Psoas muscle (tissue), 8 donors: ENCODE data around the gene WASF3. TPM values are rescaled to one million over a fixed set of nuclear protein-coding genes. Genes with fewer than 3 reads are reported as not detected.
A peak's percentile ranks its signal among the peaks of the same experiment; 100 is the strongest.

Experiments
- ATAC-seq, 4 donors: fragments of 200-7000 bp; cut with Tn5 transposase; one replicate each; pipeline ENCODE4 v1.9.1; 2020; ENCODE audit warnings: moderate library complexity in 3 of 4, mild to moderate bottlenecking in 2 of 4
- DNase-seq, 2 donors: peaks; one replicate each; pipeline ENCODE4 v3.0.0-alpha.2; 2020
- H3K27ac ChIP-seq: fragments of 200-600 bp; one replicate; pipeline ENCODE4 v1.8.0; 2022
- H3K27me3 ChIP-seq, 3 donors: fragments of 200-600 bp in 1 of 3; one replicate each; pipeline versions ENCODE4 v1.6.1 to v1.8.0; 2013 to 2022; ENCODE audit warnings: low read length in 2 of 3, mild to moderate bottlenecking in 2 of 3, moderate library complexity in 1 of 3; ENCODE audit not compliant: insufficient read depth in 3 of 3
- H3K36me3 ChIP-seq, 2 donors: fragments of 200-600 bp in 1 of 2; one replicate each; pipeline versions ENCODE4 v1.6.1 to v1.8.0; 2013 to 2022; ENCODE audit warnings: low read depth in 1 of 2, mild to moderate bottlenecking in 1 of 2, moderate library complexity in 1 of 2; ENCODE audit not compliant: insufficient read depth in 1 of 2
- H3K4me1 ChIP-seq: fragments of 200-600 bp; one replicate; pipeline ENCODE4 v1.8.0; 2022
- H3K4me3 ChIP-seq: fragments of 200-600 bp; one replicate; pipeline ENCODE4 v1.8.0; 2022; ENCODE audit warnings: mild to moderate bottlenecking
- H3K9me3 ChIP-seq: fragments of 200-600 bp; one replicate; pipeline ENCODE4 v1.8.0; 2022
- WGBS, 3 donors: extraction: QIAGEN DNeasy Blood & Tissue Kit; methylation state at CpG; one replicate each; pipeline versions ENCODE4 v1.1.6 to v1.1.7; 2013; 5-methylcytosine and 5-hydroxymethylcytosine counted together
- intact Hi-C, 2 donors: fragments of 100-400 bp; cut with DNase I; formaldehyde crosslinking; loops; one replicate each; pipeline versions ENCODE4 v1.11.0 to v1.14.2; 2022
- polyA plus RNA-seq, 3 donors: library from polyadenylated mRNA; stranded (reverse); fragments of 200-250 nt; gene quantifications; one replicate each; pipeline ENCODE4 v1.2.3, GENCODE V29; 2013
- total RNA-seq, 4 donors: library from RNA; stranded (reverse); fragmentation: NEBNext Ultra II Directional in 2 of 4; extraction: Animal tissue kit (Norgen Biotek cat#: 25700) in 2 of 4; gene quantifications; one replicate each; pipeline versions ENCODE4 v1.2.1 to v1.2.4, GENCODE V29; 2021 to 2023
- TF ChIP-seq, protein P1 (sequence below): fragments of 200-600 bp; IDR thresholded peaks from one replicate; pipeline ENCODE4 v1.8.0; 2022; ENCODE audit warnings: antibody characterized with exemption
- donor health status: healthy with polysubstance abuse.
- donor health status: DM: no; HTN: no; CAD: no; lungs with moderate emphysema.
- donor health status: Bipolar disorder and iron deficiency.
- donor health status: healthy.
- donor health status: DM: yes; HTN: yes; CAD: no.
- donor health status: DM: no; HTN: no; CAD: no.
- donor health status: DM: no; HTN: no; CAD: no.
- donor health status: DM: yes; HTN: yes; CAD: no.

WASF3 gene
- total and polyA plus RNA-seq, 7 donors = 2.5 to 9.7 (median 6.8) TPM

DNA sequence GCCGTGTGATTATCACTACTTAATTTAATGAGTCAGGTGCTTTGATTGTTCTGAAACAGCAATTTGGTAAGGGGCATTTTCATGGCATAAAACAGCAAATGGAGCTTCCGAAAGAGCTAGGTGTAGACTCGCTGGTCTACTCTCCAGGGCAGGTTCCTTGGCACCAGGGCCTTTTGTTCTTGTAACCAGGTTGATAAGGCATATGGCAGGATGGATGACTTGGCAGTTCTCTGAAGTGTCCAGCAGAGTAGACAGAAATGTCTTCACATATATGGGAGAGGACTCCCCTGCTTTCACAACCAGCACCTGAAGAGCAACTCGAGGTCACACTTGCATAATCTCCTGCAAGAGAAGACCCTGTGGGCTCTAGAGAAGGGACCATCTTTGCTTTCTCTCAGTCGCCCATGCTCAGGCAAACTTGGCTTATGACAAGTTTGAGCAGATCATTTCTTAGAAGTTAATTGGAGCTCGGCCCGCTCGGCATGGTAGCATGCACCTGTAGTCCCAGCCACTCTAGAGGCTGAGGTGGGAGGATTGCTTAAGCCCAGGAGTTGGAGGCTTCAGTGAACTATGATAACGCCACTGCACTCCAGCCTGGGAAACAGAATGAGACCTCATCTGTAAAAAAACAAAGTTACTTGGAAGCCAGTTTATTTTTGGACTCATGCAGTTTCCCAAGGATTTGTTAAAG, 23.3 kb upstream of the WASF3 start:
- TF ChIP-seq, protein P1, sequence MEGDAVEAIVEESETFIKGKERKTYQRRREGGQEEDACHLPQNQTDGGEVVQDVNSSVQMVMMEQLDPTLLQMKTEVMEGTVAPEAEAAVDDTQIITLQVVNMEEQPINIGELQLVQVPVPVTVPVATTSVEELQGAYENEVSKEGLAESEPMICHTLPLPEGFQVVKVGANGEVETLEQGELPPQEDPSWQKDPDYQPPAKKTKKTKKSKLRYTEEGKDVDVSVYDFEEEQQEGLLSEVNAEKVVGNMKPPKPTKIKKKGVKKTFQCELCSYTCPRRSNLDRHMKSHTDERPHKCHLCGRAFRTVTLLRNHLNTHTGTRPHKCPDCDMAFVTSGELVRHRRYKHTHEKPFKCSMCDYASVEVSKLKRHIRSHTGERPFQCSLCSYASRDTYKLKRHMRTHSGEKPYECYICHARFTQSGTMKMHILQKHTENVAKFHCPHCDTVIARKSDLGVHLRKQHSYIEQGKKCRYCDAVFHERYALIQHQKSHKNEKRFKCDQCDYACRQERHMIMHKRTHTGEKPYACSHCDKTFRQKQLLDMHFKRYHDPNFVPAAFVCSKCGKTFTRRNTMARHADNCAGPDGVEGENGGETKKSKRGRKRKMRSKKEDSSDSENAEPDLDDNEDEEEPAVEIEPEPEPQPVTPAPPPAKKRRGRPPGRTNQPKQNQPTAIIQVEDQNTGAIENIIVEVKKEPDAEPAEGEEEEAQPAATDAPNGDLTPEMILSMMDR = no peak
- WGBS, 3 donors = 82 to 86% (median 84%) methylated on average over 9 of the region's 9 CpGs
- H3K4me3 ChIP-seq = no peak overlapping the region
- ATAC-seq (no peak), DNase-seq (no peak)
- H3K27ac ChIP-seq = no peak overlapping the region
- H3K9me3 ChIP-seq = no peaks in the 10 kb centered on the region
- no peaks in the 10 kb centered on the region for H3K36me3 ChIP-seq
- intact Hi-C loops = no loop called here
- no peaks in the 10 kb centered on the region for H3K4me1 ChIP-seq
- peaks cover 0 to 6% (median 0%) of the 10 kb centered on the region in 3 donors for H3K27me3 ChIP-seq

DNA sequence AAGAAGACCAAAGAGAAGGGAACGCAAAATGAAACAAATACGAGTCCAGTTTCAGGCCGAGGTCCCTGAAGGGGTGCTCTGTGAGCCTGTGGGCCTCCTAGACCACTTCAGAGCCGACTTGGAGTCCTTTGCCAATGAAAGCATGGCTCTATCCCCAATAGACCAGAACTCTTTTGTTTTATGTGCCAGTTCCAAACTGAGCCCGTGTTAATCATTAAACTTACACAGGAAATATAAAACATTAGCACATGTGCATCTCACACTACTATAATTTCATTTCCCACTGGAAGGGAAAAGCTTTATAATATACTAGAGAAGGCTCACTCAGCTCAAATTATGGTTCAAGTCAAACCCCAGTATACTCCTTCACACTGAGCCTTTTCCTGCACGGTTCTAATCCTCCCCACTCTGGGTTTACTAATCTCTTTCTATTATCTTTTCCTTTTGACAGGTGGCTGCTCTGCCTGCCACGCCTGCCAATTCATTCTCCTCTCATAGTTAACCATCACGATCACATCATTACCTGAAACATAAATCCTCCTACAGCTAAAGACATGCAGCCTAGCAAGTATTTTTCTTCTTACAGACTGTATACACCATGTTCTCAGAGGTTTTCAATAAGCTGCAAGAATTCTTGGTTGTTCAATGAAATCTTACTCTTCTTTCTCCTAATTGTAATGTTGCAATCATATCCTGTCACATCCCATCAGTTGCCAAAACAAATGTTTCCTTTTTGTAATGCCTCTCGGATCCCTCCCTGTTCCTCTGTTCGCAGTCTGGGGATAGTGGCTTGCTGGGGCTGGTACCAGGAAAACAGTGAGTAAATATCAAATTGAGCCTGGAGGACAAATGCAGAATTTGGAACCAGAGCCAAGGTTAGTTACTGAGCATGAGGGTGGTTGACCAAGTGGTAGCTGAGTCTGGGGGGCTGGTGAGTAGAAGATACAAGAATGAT, 18.8 kb upstream of the WASF3 start:
- 33 to 43% (median 34%) methylated on average over 10 of the region's 10 CpGs for WGBS, 3 donors
- DNase-seq = no peak

DNA sequence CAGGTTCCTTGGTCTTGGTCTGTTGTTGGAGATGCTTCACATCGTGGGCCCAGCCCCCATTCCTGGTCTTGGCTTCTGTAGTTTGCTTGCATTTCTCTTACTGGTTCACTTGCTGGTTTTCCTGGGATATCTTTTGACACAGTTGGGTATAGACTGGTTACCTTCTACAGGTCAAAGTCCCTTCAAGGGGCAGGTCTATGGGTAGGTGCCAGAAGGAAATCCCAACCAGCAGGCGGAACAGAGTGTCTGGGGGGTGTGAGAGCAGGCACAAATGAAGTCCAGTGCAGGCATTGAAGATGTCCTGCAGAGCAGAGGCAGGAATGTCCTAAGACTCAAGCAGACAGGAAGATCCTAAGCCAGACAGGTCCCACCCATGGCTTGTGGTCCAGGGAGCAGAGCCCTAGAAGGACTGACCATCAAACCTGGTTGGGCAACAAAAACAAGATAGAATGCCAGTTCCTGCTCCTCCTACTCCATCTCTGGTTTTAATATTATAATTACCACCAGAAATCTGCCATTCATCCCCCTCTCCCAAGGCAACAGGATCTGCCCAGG, 17.7 kb upstream of the WASF3 start:
- H3K4me1 ChIP-seq = no peaks in the 10 kb centered on the region
- no peaks in the 10 kb centered on the region for H3K9me3 ChIP-seq
- no peak overlapping the region for H3K4me3 ChIP-seq
- DNase-seq = peak in 1 of 2 donors; percentile 68
- peak in 2 of 4 donors; percentile 32 to 42 for ATAC-seq
- WGBS, 3 donors = 78 to 85% (median 83%) methylated on average over 2 of the region's 2 CpGs
- H3K27me3 ChIP-seq = peaks cover 0 to 6% (median 0%) of the 10 kb centered on the region in 3 donors
- intact Hi-C loops = no loop called here
- H3K27ac ChIP-seq = no peak overlapping the region
- no peaks in the 10 kb centered on the region for H3K36me3 ChIP-seq
- TF ChIP-seq, protein P1 = no peak

More for the DNA sequence above, 18.8 kb upstream of the WASF3 start:
- Histone ChIP-seq H3K4me1 (no peaks in the 10 kb centered on the region), H3K27me3 (peaks cover 0 to 6% (median 0%) of the 10 kb centered on the region in 3 donors), H3K4me3 (no peak overlapping the region), H3K36me3 (no peaks in the 10 kb centered on the region), H3K9me3 (no peaks in the 10 kb centered on the region), H3K27ac (no peak overlapping the region)
- TF ChIP-seq, protein P1 = no peak
- ATAC-seq = peak in 1 of 4 donors; percentile 58
- intact Hi-C loops = no loop called here

DNA sequence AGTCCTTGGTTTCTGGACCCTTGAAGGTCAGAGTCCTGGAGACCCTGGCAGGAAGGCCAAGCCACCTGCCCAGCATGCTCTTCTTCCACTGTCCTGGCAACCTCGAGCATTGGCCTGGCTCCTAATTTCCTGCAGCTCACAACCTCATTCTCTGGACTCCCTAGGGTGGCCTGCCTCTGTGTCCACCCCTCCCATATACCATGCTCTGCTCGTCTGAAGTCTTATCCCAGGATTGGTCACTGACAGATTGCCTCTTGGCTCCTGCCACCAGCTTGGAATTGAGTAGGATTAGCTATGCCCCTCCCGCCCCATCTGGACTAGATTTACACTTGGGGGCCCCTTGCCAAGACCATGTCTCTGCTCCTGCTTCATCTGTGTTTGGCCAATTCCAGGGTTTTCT, 17.1 kb upstream of the WASF3 start:
- WGBS, 3 donors = 11 to 14% (median 13%) methylated on average over 3 of the region's 3 CpGs
- no peak overlapping the region for H3K27ac ChIP-seq
- peak in 1 of 4 donors; percentile 27 for ATAC-seq

More for the DNA sequence above, 17.1 kb upstream of the WASF3 start:
- DNase-seq = peak; percentile 26 to 58
- intact Hi-C loops = no loop called here
- Histone ChIP-seq H3K27me3 (peaks cover 0 to 6% (median 0%) of the 10 kb centered on the region in 3 donors), H3K9me3 (no peaks in the 10 kb centered on the region), H3K4me3 (no peak overlapping the region), H3K4me1 (no peaks in the 10 kb centered on the region), H3K36me3 (no peaks in the 10 kb centered on the region)
- TF ChIP-seq, protein P1 = no peak
